Sigmoid colon (tissue), 4 donors: ENCODE results near the gene CMKLR1.

Experiments
- POLR2AphosphoS5 ChIP-seq, 4 donors: sonication (generic); formaldehyde crosslinking; IDR thresholded peaks; one replicate each; pipeline ENCODE4 v1.6.1; 2017; ENCODE audit warnings: antibody characterized with exemption in 4 of 4
- TF ChIP-seq, protein P1 (sequence below), 4 experiments: fragments of 450-650 bp in 3 of 4; fragments of 200-600 bp in 1 of 4; IDR thresholded peaks; one replicate each; pipeline ENCODE4 v1.5.1; 2016 to 2019; ENCODE audit warnings: antibody characterized with exemption in 4 of 4, mild to moderate bottlenecking in 3 of 4, moderate library complexity in 2 of 4

DNA sequence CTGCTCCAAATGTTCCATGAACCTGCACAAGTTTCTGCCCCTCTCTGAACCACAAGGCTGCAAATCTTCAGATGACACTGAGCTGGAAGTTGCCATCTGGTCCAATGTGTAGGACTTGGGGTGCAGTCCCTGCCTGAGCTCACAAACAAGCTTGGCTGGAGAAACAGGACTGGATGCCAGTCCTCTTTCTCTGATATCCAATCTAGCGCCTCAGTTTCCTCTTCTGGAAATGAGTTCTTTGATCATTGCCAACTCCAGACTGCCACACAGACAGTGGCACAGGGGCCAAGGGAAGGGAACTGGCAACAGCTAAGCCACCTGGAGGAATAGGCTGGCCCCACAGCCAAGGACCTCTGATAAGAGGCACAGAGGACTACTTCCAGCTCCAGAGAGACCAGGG is 15.5 kb downstream of the CMKLR1 start:
- TF ChIP-seq, protein P1, sequence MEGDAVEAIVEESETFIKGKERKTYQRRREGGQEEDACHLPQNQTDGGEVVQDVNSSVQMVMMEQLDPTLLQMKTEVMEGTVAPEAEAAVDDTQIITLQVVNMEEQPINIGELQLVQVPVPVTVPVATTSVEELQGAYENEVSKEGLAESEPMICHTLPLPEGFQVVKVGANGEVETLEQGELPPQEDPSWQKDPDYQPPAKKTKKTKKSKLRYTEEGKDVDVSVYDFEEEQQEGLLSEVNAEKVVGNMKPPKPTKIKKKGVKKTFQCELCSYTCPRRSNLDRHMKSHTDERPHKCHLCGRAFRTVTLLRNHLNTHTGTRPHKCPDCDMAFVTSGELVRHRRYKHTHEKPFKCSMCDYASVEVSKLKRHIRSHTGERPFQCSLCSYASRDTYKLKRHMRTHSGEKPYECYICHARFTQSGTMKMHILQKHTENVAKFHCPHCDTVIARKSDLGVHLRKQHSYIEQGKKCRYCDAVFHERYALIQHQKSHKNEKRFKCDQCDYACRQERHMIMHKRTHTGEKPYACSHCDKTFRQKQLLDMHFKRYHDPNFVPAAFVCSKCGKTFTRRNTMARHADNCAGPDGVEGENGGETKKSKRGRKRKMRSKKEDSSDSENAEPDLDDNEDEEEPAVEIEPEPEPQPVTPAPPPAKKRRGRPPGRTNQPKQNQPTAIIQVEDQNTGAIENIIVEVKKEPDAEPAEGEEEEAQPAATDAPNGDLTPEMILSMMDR (IDR thresholded peaks at IDR 0.05), result no peak
- TF ChIP-seq POLR2AphosphoS5 (IDR thresholded peaks at IDR 0.05), result no peak
